GM12864 (cell line): ENCODE data around the gene ZBTB16.

Source experiments
- DNase-seq: peaks from one replicate; pipeline ENCODE4 v3.0.0-alpha.2; 2011; ENCODE audit warnings: low read depth
- H3K4me3 ChIP-seq: 2 replicates; pipeline ENCODE4 v1.5.1; 2011; ENCODE audit warnings: mild to moderate bottlenecking, low read depth, low read length, control low read depth
- TF ChIP-seq, protein P1 (sequence below): IDR thresholded peaks from 2 replicates; pipeline ENCODE4 v1.5.1; 2011; ENCODE audit warnings: low read depth, mild to moderate bottlenecking, moderate library complexity, low read length, control low read depth, inconsistent platforms; ENCODE audit errors: missing control alignments

The ZBTB16 gene

DNA sequence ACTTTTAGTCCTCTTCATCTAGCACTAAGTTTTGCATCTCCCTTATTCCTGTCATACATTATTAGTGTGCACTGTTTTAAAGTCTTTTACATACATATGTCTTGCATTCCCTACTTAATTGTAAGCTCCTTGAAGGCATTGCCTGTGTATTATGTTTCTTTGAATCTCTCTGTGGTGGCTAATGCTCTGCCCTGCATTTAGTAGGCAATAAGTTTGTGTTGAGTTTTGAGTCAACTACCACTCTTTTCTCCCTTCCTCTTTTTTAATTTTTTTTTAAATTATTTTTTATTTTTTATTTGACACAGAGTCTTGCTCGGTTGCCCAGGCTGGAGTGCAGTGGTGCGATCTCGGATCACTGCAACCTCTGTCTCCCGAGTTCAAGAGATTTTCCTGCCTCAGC lies 78.9 kb downstream of the ZBTB16 start:
- no peak overlapping the region for H3K4me3 ChIP-seq
- DNase-seq = no peak
- TF ChIP-seq, protein P1, sequence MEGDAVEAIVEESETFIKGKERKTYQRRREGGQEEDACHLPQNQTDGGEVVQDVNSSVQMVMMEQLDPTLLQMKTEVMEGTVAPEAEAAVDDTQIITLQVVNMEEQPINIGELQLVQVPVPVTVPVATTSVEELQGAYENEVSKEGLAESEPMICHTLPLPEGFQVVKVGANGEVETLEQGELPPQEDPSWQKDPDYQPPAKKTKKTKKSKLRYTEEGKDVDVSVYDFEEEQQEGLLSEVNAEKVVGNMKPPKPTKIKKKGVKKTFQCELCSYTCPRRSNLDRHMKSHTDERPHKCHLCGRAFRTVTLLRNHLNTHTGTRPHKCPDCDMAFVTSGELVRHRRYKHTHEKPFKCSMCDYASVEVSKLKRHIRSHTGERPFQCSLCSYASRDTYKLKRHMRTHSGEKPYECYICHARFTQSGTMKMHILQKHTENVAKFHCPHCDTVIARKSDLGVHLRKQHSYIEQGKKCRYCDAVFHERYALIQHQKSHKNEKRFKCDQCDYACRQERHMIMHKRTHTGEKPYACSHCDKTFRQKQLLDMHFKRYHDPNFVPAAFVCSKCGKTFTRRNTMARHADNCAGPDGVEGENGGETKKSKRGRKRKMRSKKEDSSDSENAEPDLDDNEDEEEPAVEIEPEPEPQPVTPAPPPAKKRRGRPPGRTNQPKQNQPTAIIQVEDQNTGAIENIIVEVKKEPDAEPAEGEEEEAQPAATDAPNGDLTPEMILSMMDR = no peak

DNA sequence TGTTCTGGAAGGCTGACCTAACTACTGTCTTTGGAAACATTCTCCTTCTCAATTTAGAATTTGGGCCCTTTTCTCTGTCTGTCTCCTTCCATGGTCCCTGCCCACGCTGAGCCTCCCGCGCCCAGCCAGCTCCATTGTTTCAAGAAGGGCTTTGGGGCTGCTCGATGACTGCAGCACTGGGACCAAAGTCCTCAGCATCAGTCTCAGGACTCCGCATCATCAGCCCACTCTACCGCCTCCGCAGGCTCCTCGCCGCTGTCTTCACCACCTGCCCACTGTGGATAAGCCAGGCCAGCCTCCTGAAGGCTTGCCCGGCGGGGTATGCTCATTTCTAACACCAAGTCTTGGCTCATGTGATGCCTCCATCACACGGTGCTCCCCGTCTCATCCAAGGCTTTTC lies 81.3 kb downstream of the ZBTB16 start:
- no peak overlapping the region for H3K4me3 ChIP-seq
- TF ChIP-seq, protein P1 = no peak
- DNase-seq = no peak

DNA sequence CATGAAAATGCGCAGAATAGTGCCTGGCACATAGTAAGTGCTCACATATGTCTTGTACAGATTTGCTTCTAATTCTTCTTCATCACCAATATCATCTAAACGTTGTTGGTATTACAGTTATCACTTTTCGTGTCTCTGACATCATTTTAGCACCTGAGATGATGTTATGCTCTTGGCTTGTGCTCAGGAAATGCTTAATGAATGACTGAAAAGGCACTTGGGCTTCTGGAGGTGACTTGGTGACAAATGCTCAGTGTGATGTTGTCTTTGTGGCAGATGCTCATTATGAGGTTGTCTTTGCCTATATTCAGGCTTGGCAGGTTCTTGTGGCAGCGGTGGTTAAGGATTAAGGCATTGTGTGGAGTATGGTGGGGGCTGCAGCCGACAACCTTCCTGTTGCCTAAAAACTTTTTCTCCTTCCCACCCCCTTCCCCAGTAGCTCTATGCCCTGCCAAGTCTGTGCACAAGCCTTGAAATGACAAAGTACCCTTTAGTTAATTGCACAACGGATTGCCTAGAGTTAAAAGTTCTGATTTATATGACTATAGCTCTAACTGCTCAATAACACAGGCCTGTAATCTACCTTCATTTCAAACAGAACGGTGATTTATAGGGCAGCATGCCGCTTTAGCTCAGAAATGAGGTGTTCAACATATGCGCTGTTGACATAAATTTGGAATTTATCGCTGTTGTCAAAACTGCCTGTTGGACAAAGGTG lies 82.5 kb downstream of the ZBTB16 start:
- H3K4me3 ChIP-seq = no peak overlapping the region
- no peak for DNase-seq
- TF ChIP-seq, protein P1 = no peak

DNA sequence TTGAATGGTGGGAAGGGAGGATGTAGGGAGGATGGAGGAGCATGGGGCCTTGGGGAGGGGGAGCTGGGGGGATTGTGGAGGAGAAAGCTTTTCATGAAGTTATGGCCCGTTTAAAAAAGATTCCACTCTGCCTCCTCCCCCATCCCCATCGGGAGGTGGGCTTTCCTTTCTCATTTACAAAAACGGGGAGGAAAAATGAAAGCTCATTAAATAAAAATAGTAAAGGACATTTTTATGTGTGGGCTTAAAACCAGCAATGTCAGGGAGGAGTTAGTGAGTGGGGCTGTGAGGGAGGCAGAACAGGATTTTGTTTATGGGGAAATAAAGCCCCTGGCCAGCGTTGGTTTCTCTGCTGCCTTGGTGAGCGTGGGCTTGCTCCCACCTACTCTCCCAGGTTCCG lies 83.2 kb downstream of the ZBTB16 start:
- DNase-seq = no peak
- H3K4me3 ChIP-seq = no peak overlapping the region
- TF ChIP-seq, protein P1 = no peak

DNA sequence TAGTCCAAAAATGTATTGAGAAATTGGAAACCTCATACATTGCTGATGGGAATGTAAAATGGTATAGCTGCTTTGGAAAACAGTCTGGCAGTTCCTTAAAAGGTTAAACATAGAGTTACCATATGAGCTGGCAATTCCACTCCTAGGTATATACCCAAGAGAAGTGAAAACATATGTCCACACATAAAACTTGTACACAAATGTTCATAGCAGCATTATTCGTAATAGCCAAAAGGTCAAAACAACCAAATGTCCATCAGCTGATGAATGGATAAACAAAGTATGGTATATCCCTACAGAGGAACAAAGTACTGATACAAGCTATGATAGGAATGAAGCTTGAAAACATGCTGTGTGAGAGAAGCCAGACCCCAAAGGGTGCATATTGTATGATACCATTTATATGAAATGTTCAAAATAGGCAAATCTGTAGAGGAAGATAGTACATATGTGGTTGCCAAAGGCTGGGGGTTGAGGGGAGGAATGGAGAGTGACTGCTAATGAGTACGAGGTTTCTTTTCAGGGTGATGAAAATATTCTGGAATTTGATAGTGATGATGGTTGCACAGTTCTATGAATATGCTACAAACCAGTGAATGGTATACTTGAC lies 85.8 kb downstream of the ZBTB16 start:
- no peak for DNase-seq
- TF ChIP-seq, protein P1 = no peak
- no peak overlapping the region for H3K4me3 ChIP-seq

DNA sequence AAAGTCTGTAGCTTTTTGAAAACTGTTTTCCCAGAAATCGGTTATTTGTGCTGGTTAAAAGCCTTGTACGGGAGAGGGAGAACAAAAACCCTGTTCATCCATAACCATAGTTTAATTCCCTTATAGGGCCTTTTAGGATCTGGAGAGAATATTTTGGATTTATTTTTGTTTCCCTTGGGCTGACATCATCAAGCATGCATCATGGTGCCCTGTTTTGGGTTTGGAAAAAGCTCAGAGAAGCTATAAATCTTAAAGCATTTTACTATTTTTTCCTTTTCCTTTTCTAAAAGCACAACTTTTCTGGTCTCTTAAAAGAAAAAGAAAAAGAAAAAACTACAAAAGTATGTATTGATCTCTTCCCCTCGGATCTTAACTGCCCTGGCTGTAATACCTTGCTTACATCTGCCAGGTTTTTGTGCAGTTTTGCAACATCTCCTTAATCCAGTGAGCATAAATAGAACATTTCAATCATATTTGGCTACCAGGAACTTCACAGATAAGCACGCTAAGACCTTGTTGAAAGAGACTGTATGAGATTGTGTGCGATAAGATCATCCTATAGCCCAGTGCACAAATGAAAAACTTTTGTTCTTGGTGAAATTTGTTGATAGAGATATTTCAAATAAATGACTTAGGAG lies 88.0 kb downstream of the ZBTB16 start:
- TF ChIP-seq, protein P1 = no peak
- DNase-seq = no peak
- no peak overlapping the region for H3K4me3 ChIP-seq
